ENCODE results near the gene ZFYVE26. TPM values are rescaled to one million over a fixed set of nuclear protein-coding genes. Genes with fewer than 3 reads are reported as not detected.

The ZFYVE26 gene
- total RNA-seq, 4 donors from 2014 or later = 23.9 to 31.7 (median 28.8) TPM

GRCh38 chr14:67782090-67782489, 34.3 kb downstream of the ZFYVE26 start:
- intact Hi-C loops (cut with DNase I; ENCODE audit: low total_unique reads) = no loop called here
- H3K4me1 ChIP-seq = no peaks in the 10 kb centered on the region
- WGBS, 2 donors (ENCODE audit: low coverage in 1 of 2) = 17% methylated on average over 3 of the region's 3 CpGs; no CpG with 5 or more reads in 1 of the 2 donors
- no peak overlapping the region for H3K4me3 ChIP-seq
- in situ Hi-C loops (cut with MboI; ENCODE audit: low pct_ligation_motif_present in 1 of 4, low pct_unique_long_range_greater_than_20kb in 1 of 4, low sequenced_read_pairs in 3 of 4) = no loop called here
- no peak for DNase-seq
- no peaks in the 10 kb centered on the region for H3K27me3 ChIP-seq
- no peak for TF ChIP-seq POLR2A (IDR thresholded peaks at IDR 0.05)
- H3K27ac ChIP-seq = no peak overlapping the region
- H3K9me3 ChIP-seq = no peaks in the 10 kb centered on the region
- peaks cover 0 to 89% (median 43%) of the 10 kb centered on the region in 4 donors for H3K36me3 ChIP-seq

GRCh38 chr14:67778792-67779191, 37.6 kb downstream of the ZFYVE26 start:
- Histone ChIP-seq H3K9me3 (no peaks in the 10 kb centered on the region), H3K4me1 (no peaks in the 10 kb centered on the region), H3K27ac (no peak overlapping the region), H3K27me3 (no peaks in the 10 kb centered on the region), H3K4me3 (no peak overlapping the region), H3K36me3 (peaks cover 0 to 86% (median 41%) of the 10 kb centered on the region in 4 donors)
- WGBS, 2 donors (ENCODE audit: low coverage in 1 of 2) = 89 to 100% methylated on average over 1 of the region's 1 CpG
- in situ Hi-C loops (cut with MboI; ENCODE audit: low pct_ligation_motif_present in 1 of 4, low pct_unique_long_range_greater_than_20kb in 1 of 4, low sequenced_read_pairs in 3 of 4) (no loop called here), intact Hi-C loops (cut with DNase I; ENCODE audit: low total_unique reads) (no loop called here)
- DNase-seq = no peak
- no peak for TF ChIP-seq EP300 (IDR thresholded peaks at IDR 0.05; ENCODE audit: low read depth)
- TF ChIP-seq, protein P1, sequence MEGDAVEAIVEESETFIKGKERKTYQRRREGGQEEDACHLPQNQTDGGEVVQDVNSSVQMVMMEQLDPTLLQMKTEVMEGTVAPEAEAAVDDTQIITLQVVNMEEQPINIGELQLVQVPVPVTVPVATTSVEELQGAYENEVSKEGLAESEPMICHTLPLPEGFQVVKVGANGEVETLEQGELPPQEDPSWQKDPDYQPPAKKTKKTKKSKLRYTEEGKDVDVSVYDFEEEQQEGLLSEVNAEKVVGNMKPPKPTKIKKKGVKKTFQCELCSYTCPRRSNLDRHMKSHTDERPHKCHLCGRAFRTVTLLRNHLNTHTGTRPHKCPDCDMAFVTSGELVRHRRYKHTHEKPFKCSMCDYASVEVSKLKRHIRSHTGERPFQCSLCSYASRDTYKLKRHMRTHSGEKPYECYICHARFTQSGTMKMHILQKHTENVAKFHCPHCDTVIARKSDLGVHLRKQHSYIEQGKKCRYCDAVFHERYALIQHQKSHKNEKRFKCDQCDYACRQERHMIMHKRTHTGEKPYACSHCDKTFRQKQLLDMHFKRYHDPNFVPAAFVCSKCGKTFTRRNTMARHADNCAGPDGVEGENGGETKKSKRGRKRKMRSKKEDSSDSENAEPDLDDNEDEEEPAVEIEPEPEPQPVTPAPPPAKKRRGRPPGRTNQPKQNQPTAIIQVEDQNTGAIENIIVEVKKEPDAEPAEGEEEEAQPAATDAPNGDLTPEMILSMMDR (IDR thresholded peaks at IDR 0.05) = no peak

GRCh38 chr14:67776653-67777322, 39.6 kb downstream of the ZFYVE26 start:
- Histone ChIP-seq H3K27ac (no peak overlapping the region), H3K9me3 (no peaks in the 10 kb centered on the region), H3K27me3 (no peaks in the 10 kb centered on the region), H3K4me1 (no peaks in the 10 kb centered on the region), H3K4me3 (no peak overlapping the region), H3K36me3 (peaks cover 0 to 74% (median 36%) of the 10 kb centered on the region in 4 donors)
- intact Hi-C loops (cut with DNase I; ENCODE audit: low total_unique reads) = no loop called here
- 37 to 56% methylated on average over 2 to 4 of the region's 4 CpGs for WGBS, 2 donors (ENCODE audit: low coverage in 1 of 2)
- no peak for DNase-seq
- in situ Hi-C loops (cut with MboI; ENCODE audit: low pct_ligation_motif_present in 1 of 4, low pct_unique_long_range_greater_than_20kb in 1 of 4, low sequenced_read_pairs in 3 of 4) = no loop called here
- TF ChIP-seq POLR2A (IDR thresholded peaks at IDR 0.05) (no peak), POLR2AphosphoS5 (IDR thresholded peaks at IDR 0.05) (no peak), EP300 (IDR thresholded peaks at IDR 0.05; ENCODE audit: low read depth) (no peak)
- TF ChIP-seq, protein P1 (IDR thresholded peaks at IDR 0.05) = no peak

GRCh38 chr14:67773844-67774377, 42.5 kb downstream of the ZFYVE26 start:
- Histone ChIP-seq H3K36me3 (peaks cover 0 to 78% (median 31%) of the 10 kb centered on the region in 4 donors), H3K4me1 (no peaks in the 10 kb centered on the region), H3K27me3 (no peaks in the 10 kb centered on the region), H3K4me3 (no peak overlapping the region), H3K27ac (no peak overlapping the region), H3K9me3 (no peaks in the 10 kb centered on the region)
- DNase-seq = no peak
- intact Hi-C loops (cut with DNase I; ENCODE audit: low total_unique reads) = no loop called here
- in situ Hi-C loops (cut with MboI; ENCODE audit: low pct_ligation_motif_present in 1 of 4, low pct_unique_long_range_greater_than_20kb in 1 of 4, low sequenced_read_pairs in 3 of 4) = no loop called here
- TF ChIP-seq POLR2A (IDR thresholded peaks at IDR 0.05) (no peak), EP300 (IDR thresholded peaks at IDR 0.05; ENCODE audit: low read depth) (no peak), POLR2AphosphoS5 (IDR thresholded peaks at IDR 0.05) (no peak)
- TF ChIP-seq, protein P1 (IDR thresholded peaks at IDR 0.05) = no peak
- WGBS, 2 donors (ENCODE audit: low coverage in 1 of 2) = 93 to 100% methylated on average over 1 to 5 of the region's 5 CpGs
